UCSD-AML1 (cell line): ENCODE data around the gene TANK.
A peak's percentile ranks its signal among the peaks of the same experiment; 100 is the strongest.
"Not testable (repeated sequence)": the region's sequence is repeated elsewhere in the genome, so short reads cannot be mapped to it uniquely, and the experiment has no call there.

ENCODE experiments used
- DNase-seq: peaks from one replicate; lab custom pipeline; 2025; ENCODE audit not compliant: unreplicated experiment; lab: John Stamatoyannopoulos, UW

TANK gene

GRCh38 chr2:161160226-161161073, at the start of gene TANK:
TSS of gene TANK (plus strand) at chr2:161160428. CDS start at chr2:161179663, 19,235 bp downstream.
- DNase-seq: peak; percentile 93

GRCh38 chr2:161111531-161111930, 48.7 kb upstream of the TANK start:
- no peak for DNase-seq

GRCh38 chr2:161112908-161113307, 47.3 kb upstream of the TANK start:
- no peak for DNase-seq

- no peak for DNase-seq
Observed at GRCh38 chr2:161113693-161114575, 46.3 kb upstream of the TANK start.

- DNase-seq: no peak
Observed at GRCh38 chr2:161115205-161115604, 45.0 kb upstream of the TANK start.

- no peak for DNase-seq
Observed at GRCh38 chr2:161115605-161116380, 44.4 kb upstream of the TANK start.

- DNase-seq: no peak
Observed at GRCh38 chr2:161116509-161116908, 43.7 kb upstream of the TANK start.

GRCh38 chr2:161117506-161117905, 42.7 kb upstream of the TANK start:
- no peak for DNase-seq

GRCh38 chr2:161118722-161119121, 41.5 kb upstream of the TANK start:
- DNase-seq: no peak

- DNase-seq: no peak
Observed at GRCh38 chr2:161119483-161119882, 40.7 kb upstream of the TANK start.

GRCh38 chr2:161120775-161121174, 39.5 kb upstream of the TANK start:
- DNase-seq: no peak

GRCh38 chr2:161121622-161122021, 38.6 kb upstream of the TANK start:
- DNase-seq: no peak

- DNase-seq: no peak
Observed at GRCh38 chr2:161122772-161123530, 37.3 kb upstream of the TANK start.

GRCh38 chr2:161123531-161124030, 36.6 kb upstream of the TANK start:
- DNase-seq: no peak

- no peak for DNase-seq
Observed at GRCh38 chr2:161124201-161124600, 36.0 kb upstream of the TANK start.

GRCh38 chr2:161128885-161129284, 31.3 kb upstream of the TANK start:
- DNase-seq: no peak

GRCh38 chr2:161130354-161130753, 29.9 kb upstream of the TANK start:
- DNase-seq: no peak

- no peak for DNase-seq
Observed at GRCh38 chr2:161131074-161131680, 29.1 kb upstream of the TANK start.

- no peak for DNase-seq
Observed at GRCh38 chr2:161131804-161132203, 28.4 kb upstream of the TANK start.

- not testable (repeated sequence) for DNase-seq
Observed at GRCh38 chr2:161132384-161132783, 27.8 kb upstream of the TANK start.
